Measurements from ENCODE around the gene MAST4.
A peak's percentile ranks its signal among the peaks of the same experiment; 100 is the strongest.

MAST4 gene

GRCh38 chr5:67160985-67161384 lies 564.8 kb downstream of the MAST4 start:
- Histone ChIP-seq H2BK120ac (ENCODE audit: low read depth, low read length) (no peak overlapping the region), H4K91ac (ENCODE audit: low read length) (no peak overlapping the region), H3K23ac (ENCODE audit: low read length in 2 of 2) (no peak overlapping the region), H3K27ac (ENCODE audit: low read length, poor library complexity, severe bottlenecking) (no peak overlapping the region), H3K9ac (ENCODE audit: low read length) (peak overlapping the region; percentile 55), H3K79me1 (replicated peaks; ENCODE audit: low read length, poor library complexity, severe bottlenecking) (no peaks in the 10 kb centered on the region), H3K18ac (ENCODE audit: low read depth in 1 of 2, low read length in 2 of 2) (no peak overlapping the region), H3K36me3 (ENCODE audit: control insufficient read depth in 1 of 2, insufficient read depth in 2 of 2, low read depth in 1 of 2, low read length in 2 of 2) (peaks cover 34 to 70% of the 10 kb centered on the region in 2 experiments), H3K27me3 (ENCODE audit: control insufficient read depth in 1 of 2, insufficient read depth in 1 of 2, low read length in 2 of 2) (no peaks in the 10 kb centered on the region), H2BK12ac (ENCODE audit: low read length in 2 of 2) (no peak overlapping the region), H3K14ac (ENCODE audit: low read length in 2 of 2) (no peak overlapping the region), H3K4me2 (ENCODE audit: low read length, poor library complexity, severe bottlenecking) (no peak overlapping the region), H2AFZ (ENCODE audit: low read depth, low read length) (no peak overlapping the region), H2BK5ac (ENCODE audit: low read depth, low read length, poor library complexity, severe bottlenecking) (no peak overlapping the region), H3K4me3 (ENCODE audit: insufficient read depth in 1 of 2, low read depth in 1 of 2, low read length in 2 of 2) (no peak overlapping the region), H4K8ac (ENCODE audit: low read length) (no peak overlapping the region), H2AK5ac (ENCODE audit: low read length, severe bottlenecking) (no peak overlapping the region), H3K4me1 (ENCODE audit: control insufficient read depth, insufficient read depth, low read depth, low read length) (no peaks in the 10 kb centered on the region), H3K4ac (ENCODE audit: low read depth in 1 of 2, low read length in 2 of 2) (no peak overlapping the region), H3K9me3 (ENCODE audit: control insufficient read depth, low read length) (no peaks in the 10 kb centered on the region), H2BK15ac (ENCODE audit: low read depth, poor library complexity, severe bottlenecking) (no peak overlapping the region)
- no peak for DNase-seq
- WGBS: 91% methylated on average over 3 of the region's 3 CpGs

GRCh38 chr5:67161767-67162166 lies 565.6 kb downstream of the MAST4 start:
- Histone ChIP-seq H3K27ac (ENCODE audit: low read length, poor library complexity, severe bottlenecking) (no peak overlapping the region), H3K18ac (ENCODE audit: low read depth in 1 of 2, low read length in 2 of 2) (no peak overlapping the region), H3K14ac (ENCODE audit: low read length in 2 of 2) (no peak overlapping the region), H2BK5ac (ENCODE audit: low read depth, low read length, poor library complexity, severe bottlenecking) (no peak overlapping the region), H3K36me3 (ENCODE audit: control insufficient read depth in 1 of 2, insufficient read depth in 2 of 2, low read depth in 1 of 2, low read length in 2 of 2) (peaks cover 42 to 62% of the 10 kb centered on the region in 2 experiments), H4K8ac (ENCODE audit: low read length) (no peak overlapping the region), H2BK12ac (ENCODE audit: low read length in 2 of 2) (no peak overlapping the region), H3K79me1 (replicated peaks; ENCODE audit: low read length, poor library complexity, severe bottlenecking) (peaks cover 2% of the 10 kb centered on the region), H2AK5ac (ENCODE audit: low read length, severe bottlenecking) (no peak overlapping the region), H3K4me1 (ENCODE audit: control insufficient read depth, insufficient read depth, low read depth, low read length) (no peaks in the 10 kb centered on the region), H3K4me2 (ENCODE audit: low read length, poor library complexity, severe bottlenecking) (no peak overlapping the region), H3K4me3 (ENCODE audit: insufficient read depth in 1 of 2, low read depth in 1 of 2, low read length in 2 of 2) (no peak overlapping the region), H2BK120ac (ENCODE audit: low read depth, low read length) (no peak overlapping the region), H3K9me3 (ENCODE audit: control insufficient read depth, low read length) (no peaks in the 10 kb centered on the region), H3K23ac (ENCODE audit: low read length in 2 of 2) (no peak overlapping the region), H4K91ac (ENCODE audit: low read length) (no peak overlapping the region), H3K9ac (ENCODE audit: low read length) (no peak overlapping the region), H2AFZ (ENCODE audit: low read depth, low read length) (no peak overlapping the region), H3K4ac (ENCODE audit: low read depth in 1 of 2, low read length in 2 of 2) (no peak overlapping the region), H3K27me3 (ENCODE audit: control insufficient read depth in 1 of 2, insufficient read depth in 1 of 2, low read length in 2 of 2) (no peaks in the 10 kb centered on the region), H2BK15ac (ENCODE audit: low read depth, poor library complexity, severe bottlenecking) (no peak overlapping the region)
- no peak for DNase-seq
- WGBS: 97% methylated on average over 5 of the region's 5 CpGs

- H3K27me3 ChIP-seq (ENCODE audit: control insufficient read depth in 1 of 2, insufficient read depth in 1 of 2, low read length in 2 of 2): no peaks in the 10 kb centered on the region
- no peak overlapping the region for H4K91ac ChIP-seq (ENCODE audit: low read length)
- no peak overlapping the region for H3K18ac ChIP-seq (ENCODE audit: low read depth in 1 of 2, low read length in 2 of 2)
- no peak overlapping the region for H2BK5ac ChIP-seq (ENCODE audit: low read depth, low read length, poor library complexity, severe bottlenecking)
- no peak overlapping the region for H3K4ac ChIP-seq (ENCODE audit: low read depth in 1 of 2, low read length in 2 of 2)
- WGBS: 98% methylated on average over 44 of the region's 44 CpGs
- no peak overlapping the region for H3K4me2 ChIP-seq (ENCODE audit: low read length, poor library complexity, severe bottlenecking)
- no peaks in the 10 kb centered on the region for H3K9me3 ChIP-seq (ENCODE audit: control insufficient read depth, low read length)
- H3K4me3 ChIP-seq (ENCODE audit: insufficient read depth in 1 of 2, low read depth in 1 of 2, low read length in 2 of 2): peak overlapping the region in 1 of 2 experiments; percentile 35
- H2BK120ac ChIP-seq (ENCODE audit: low read depth, low read length): no peak overlapping the region
- no peak overlapping the region for H3K9ac ChIP-seq (ENCODE audit: low read length)
- H3K23ac ChIP-seq (ENCODE audit: low read length in 2 of 2): no peak overlapping the region
- no peak overlapping the region for H2AFZ ChIP-seq (ENCODE audit: low read depth, low read length)
- H3K4me1 ChIP-seq (ENCODE audit: control insufficient read depth, insufficient read depth, low read depth, low read length): no peaks in the 10 kb centered on the region
- peaks cover 2% of the 10 kb centered on the region for H3K79me1 ChIP-seq (replicated peaks; ENCODE audit: low read length, poor library complexity, severe bottlenecking)
- no peak overlapping the region for H3K27ac ChIP-seq (ENCODE audit: low read length, poor library complexity, severe bottlenecking)
- DNase-seq: no peak
- H2BK12ac ChIP-seq (ENCODE audit: low read length in 2 of 2): no peak overlapping the region
- no peak overlapping the region for H2AK5ac ChIP-seq (ENCODE audit: low read length, severe bottlenecking)
- peaks cover 45 to 61% of the 10 kb centered on the region in 2 experiments for H3K36me3 ChIP-seq (ENCODE audit: control insufficient read depth in 1 of 2, insufficient read depth in 2 of 2, low read depth in 1 of 2, low read length in 2 of 2)
- H2BK15ac ChIP-seq (ENCODE audit: low read depth, poor library complexity, severe bottlenecking): no peak overlapping the region
- H4K8ac ChIP-seq (ENCODE audit: low read length): no peak overlapping the region
- no peak overlapping the region for H3K14ac ChIP-seq (ENCODE audit: low read length in 2 of 2)
These were observed 567.1 kb downstream of the MAST4 start for GRCh38 chr5:67163231-67163756.

DNA sequence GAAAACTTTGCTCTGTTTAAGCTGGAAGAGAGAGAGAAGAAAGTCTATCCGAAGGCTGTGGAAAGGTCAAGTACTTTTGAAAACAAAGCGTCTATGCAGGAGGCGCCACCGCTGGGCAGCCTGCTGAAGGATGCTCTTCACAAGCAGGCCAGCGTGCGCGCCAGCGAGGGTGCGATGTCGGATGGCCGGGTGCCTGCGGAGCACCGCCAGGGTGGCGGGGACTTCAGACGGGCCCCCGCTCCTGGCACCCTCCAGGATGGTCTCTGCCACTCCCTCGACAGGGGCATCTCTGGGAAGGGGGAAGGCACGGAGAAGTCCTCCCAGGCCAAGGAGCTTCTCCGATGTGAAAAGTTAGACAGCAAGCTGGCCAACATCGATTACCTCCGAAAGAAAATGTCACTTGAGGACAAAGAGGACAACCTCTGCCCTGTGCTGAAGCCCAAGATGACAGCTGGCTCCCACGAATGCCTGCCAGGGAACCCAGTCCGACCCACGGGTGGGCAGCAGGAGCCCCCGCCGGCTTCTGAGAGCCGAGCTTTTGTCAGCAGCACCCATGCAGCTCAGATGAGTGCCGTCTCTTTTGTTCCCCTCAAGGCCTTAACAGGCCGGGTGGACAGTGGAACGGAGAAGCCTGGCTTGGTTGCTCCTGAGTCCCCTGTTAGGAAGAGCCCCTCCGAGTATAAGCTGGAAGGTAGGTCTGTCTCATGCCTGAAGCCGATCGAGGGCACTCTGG lies 567.8 kb downstream of the MAST4 start:
- Histone ChIP-seq H3K4ac (ENCODE audit: low read depth in 1 of 2, low read length in 2 of 2) (no peak overlapping the region), H3K4me3 (ENCODE audit: insufficient read depth in 1 of 2, low read depth in 1 of 2, low read length in 2 of 2) (no peak overlapping the region), H3K9me3 (ENCODE audit: control insufficient read depth, low read length) (no peaks in the 10 kb centered on the region), H3K4me1 (ENCODE audit: control insufficient read depth, insufficient read depth, low read depth, low read length) (no peaks in the 10 kb centered on the region), H4K91ac (ENCODE audit: low read length) (no peak overlapping the region), H3K27ac (ENCODE audit: low read length, poor library complexity, severe bottlenecking) (no peak overlapping the region), H3K18ac (ENCODE audit: low read depth in 1 of 2, low read length in 2 of 2) (no peak overlapping the region), H3K79me1 (replicated peaks; ENCODE audit: low read length, poor library complexity, severe bottlenecking) (peaks cover 2% of the 10 kb centered on the region), H2BK12ac (ENCODE audit: low read length in 2 of 2) (no peak overlapping the region), H3K23ac (ENCODE audit: low read length in 2 of 2) (no peak overlapping the region), H2BK15ac (ENCODE audit: low read depth, poor library complexity, severe bottlenecking) (no peak overlapping the region), H4K8ac (ENCODE audit: low read length) (no peak overlapping the region), H3K4me2 (ENCODE audit: low read length, poor library complexity, severe bottlenecking) (no peak overlapping the region), H2BK120ac (ENCODE audit: low read depth, low read length) (no peak overlapping the region), H2AK5ac (ENCODE audit: low read length, severe bottlenecking) (no peak overlapping the region), H3K14ac (ENCODE audit: low read length in 2 of 2) (no peak overlapping the region), H2AFZ (ENCODE audit: low read depth, low read length) (no peak overlapping the region), H3K36me3 (ENCODE audit: control insufficient read depth in 1 of 2, insufficient read depth in 2 of 2, low read depth in 1 of 2, low read length in 2 of 2) (peaks cover 45 to 61% of the 10 kb centered on the region in 2 experiments), H3K27me3 (ENCODE audit: control insufficient read depth in 1 of 2, insufficient read depth in 1 of 2, low read length in 2 of 2) (no peaks in the 10 kb centered on the region), H3K9ac (ENCODE audit: low read length) (no peak overlapping the region), H2BK5ac (ENCODE audit: low read depth, low read length, poor library complexity, severe bottlenecking) (no peak overlapping the region)
- WGBS: 93% methylated on average over 33 of the region's 33 CpGs
- DNase-seq: no peak
